ENCODE measurements around the gene SSTR4. TPM values are rescaled to one million over a fixed set of nuclear protein-coding genes. Genes with fewer than 3 reads are reported as not detected.

The SSTR4 gene
- total RNA-seq, 1 experiment from 2014 or later = not detected

GRCh38 chr20:23050076-23050838, 15.1 kb downstream of the SSTR4 start:
- peaks cover 37% of the 10 kb centered on the region for H3K79me2 ChIP-seq (ENCODE audit: low read depth)
- POLR2A ChIA-PET (ENCODE audit: unreplicated experiment) = interaction anchor here (0.6 to 0.7 kb wide), 2 partner anchors 152 to 300 kb away, joined by 4 to 6 read pairs; no protein-coding TSS in a partner anchor
- no peaks in the 10 kb centered on the region for H3K36me3 ChIP-seq (ENCODE audit: low read depth)
- TF ChIP-seq EZH2 (IDR thresholded peaks at IDR 0.05; ENCODE audit: low read depth) = no peak
- no peak for TF ChIP-seq CTCF (conservative IDR thresholded peaks at IDR 0.05)
- H3K4me3 ChIP-seq = peak overlapping the region; percentile 75
- CTCF ChIA-PET = interaction anchor here (1.0 to 1.4 kb wide), 2 partner anchors 148 to 151 kb away, joined by 5 to 6 read pairs; no protein-coding TSS in a partner anchor
- no TSS peak for BruUV-seq (replicated peaks)
- H2AFZ ChIP-seq = peak overlapping the region; percentile 72
- peak overlapping the region; percentile 93 for H3K4me2 ChIP-seq
- H3K9me2 ChIP-seq (ENCODE audit: insufficient read depth) = no peaks in the 10 kb centered on the region
- H3K4me1 ChIP-seq (replicated peaks; ENCODE audit: insufficient read depth) = peaks cover 29% of the 10 kb centered on the region
- H3K9me3 ChIP-seq (ENCODE audit: insufficient read depth, low read depth) = no peaks in the 10 kb centered on the region
- H3K27ac ChIP-seq = peak overlapping the region; percentile 97
- H3F3A ChIP-seq (ENCODE audit: insufficient read depth, low read depth) = peaks cover 23% of the 10 kb centered on the region
- intact Hi-C loops (cut with micrococcal nuclease; ENCODE audit: unreplicated experiment) = loop anchor here (1.0 to 5.0 kb wide), 4 partner anchors 151 to 359 kb away; no protein-coding TSS in a partner anchor
- DNase-seq = peak; percentile 51 to 57
- no peaks in the 10 kb centered on the region for H3K27me3 ChIP-seq (ENCODE audit: insufficient read depth, low read depth)
- no peaks in the 10 kb centered on the region for H4K20me1 ChIP-seq (ENCODE audit: insufficient read depth)

GRCh38 chr20:23050847-23051627, 15.9 kb downstream of the SSTR4 start:
- Histone ChIP-seq H3K4me1 (replicated peaks; ENCODE audit: insufficient read depth) (peaks cover 22% of the 10 kb centered on the region), H3K27ac (peak overlapping the region; percentile 97), H3K4me2 (peak overlapping the region; percentile 93), H3K36me3 (ENCODE audit: low read depth) (no peaks in the 10 kb centered on the region), H3K9me3 (ENCODE audit: insufficient read depth, low read depth) (no peaks in the 10 kb centered on the region), H3K79me2 (ENCODE audit: low read depth) (peaks cover 30% of the 10 kb centered on the region), H4K20me1 (ENCODE audit: insufficient read depth) (no peaks in the 10 kb centered on the region), H3K4me3 (peak overlapping the region; percentile 75), H2AFZ (peak overlapping the region; percentile 84), H3K27me3 (ENCODE audit: insufficient read depth, low read depth) (no peaks in the 10 kb centered on the region), H3K9me2 (ENCODE audit: insufficient read depth) (no peaks in the 10 kb centered on the region), H3F3A (ENCODE audit: insufficient read depth, low read depth) (peaks cover 23% of the 10 kb centered on the region)
- CTCF ChIA-PET = interaction anchor here (0.6 to 1.4 kb wide), 5 partner anchors 96 to 193 kb away, joined by 3 to 6 read pairs (median 4); no protein-coding TSS in a partner anchor
- POLR2A ChIA-PET (ENCODE audit: unreplicated experiment) = interaction anchor here (0.5 to 0.6 kb wide), 2 partner anchors 283 to 299 kb away, joined by 4 to 8 read pairs; no protein-coding TSS in a partner anchor
- DNase-seq = peak; percentile 73 to 82
- TSS peak; percentile 27 for BruUV-seq (replicated peaks)
- TF ChIP-seq EZH2 (IDR thresholded peaks at IDR 0.05; ENCODE audit: low read depth) (no peak), CTCF (conservative IDR thresholded peaks at IDR 0.05) (peak; percentile 89)
- intact Hi-C loops (cut with micrococcal nuclease; ENCODE audit: unreplicated experiment) = loop anchor here (1.0 to 5.0 kb wide), 4 partner anchors 150 to 360 kb away; no protein-coding TSS in a partner anchor

- Histone ChIP-seq H3K27me3 (ENCODE audit: insufficient read depth, low read depth) (no peaks in the 10 kb centered on the region), H4K20me1 (ENCODE audit: insufficient read depth) (no peaks in the 10 kb centered on the region), H3K36me3 (ENCODE audit: low read depth) (no peaks in the 10 kb centered on the region), H3K9me3 (ENCODE audit: insufficient read depth, low read depth) (no peaks in the 10 kb centered on the region), H3K79me2 (ENCODE audit: low read depth) (peaks cover 12% of the 10 kb centered on the region; the same call in 1 of the 2 replicates), H3K9me2 (ENCODE audit: insufficient read depth) (no peaks in the 10 kb centered on the region), H3K27ac (no peak overlapping the region), H3K4me2 (no peak overlapping the region), H3F3A (ENCODE audit: insufficient read depth, low read depth) (peaks cover 12% of the 10 kb centered on the region; the same call in 1 of the 2 replicates), H3K4me1 (replicated peaks; ENCODE audit: insufficient read depth) (peaks cover 11% of the 10 kb centered on the region), H3K4me3 (no peak overlapping the region), H2AFZ (no peak overlapping the region)
- CTCF ChIA-PET = interaction anchor here (1.3 kb wide), 1 partner anchor 148 kb away, joined by 8 read pairs; no protein-coding TSS in a partner anchor
- intact Hi-C loops (cut with micrococcal nuclease; ENCODE audit: unreplicated experiment) = loop anchor here (5.0 kb wide), 1 partner anchor 184 kb away; no protein-coding TSS in a partner anchor
- TF ChIP-seq EZH2 (IDR thresholded peaks at IDR 0.05; ENCODE audit: low read depth) (no peak), CTCF (conservative IDR thresholded peaks at IDR 0.05) (no peak)
- DNase-seq = no peak
- POLR2A ChIA-PET (ENCODE audit: unreplicated experiment) = no interaction called here
- BruUV-seq (replicated peaks) = no TSS peak
Observed at GRCh38 chr20:23052904-23053303, 17.8 kb downstream of the SSTR4 start.

Measured in PC-9 (cell line).